Measurements from ENCODE around the gene ATXN1.

The ATXN1 gene

GRCh38 chr6:16684896-16685554 lies 76.2 kb downstream of the ATXN1 start:
- Histone ChIP-seq H3K9ac (ENCODE audit: low read depth, low read length, poor library complexity, severe bottlenecking) (no peak overlapping the region), H3K4me2 (ENCODE audit: low read depth, low read length, poor library complexity, severe bottlenecking) (no peak overlapping the region)

GRCh38 chr6:16684195-16684689 lies 77.0 kb downstream of the ATXN1 start:
- Histone ChIP-seq H3K4me2 (ENCODE audit: low read depth, low read length, poor library complexity, severe bottlenecking) (no peak overlapping the region), H3K9ac (ENCODE audit: low read depth, low read length, poor library complexity, severe bottlenecking) (no peak overlapping the region), H3K9me3 (ENCODE audit: insufficient read depth, low read depth, low read length) (no peaks in the 10 kb centered on the region), H3K79me2 (ENCODE audit: insufficient read depth, low read length) (peaks cover 17% of the 10 kb centered on the region; the same call in 1 of the 2 replicates), H3K9me2 (replicated peaks; ENCODE audit: low read depth, low read length) (no peaks in the 10 kb centered on the region), H2AFZ (ENCODE audit: low read length) (no peak overlapping the region), H3K4me3 (ENCODE audit: low read length, poor library complexity, severe bottlenecking) (no peak overlapping the region), H3K27me3 (ENCODE audit: insufficient read depth, low read length, poor library complexity, severe bottlenecking) (no peaks in the 10 kb centered on the region), H3K4me1 (ENCODE audit: insufficient read depth, low read length, poor library complexity, severe bottlenecking) (peaks cover 9% of the 10 kb centered on the region), H3K36me3 (ENCODE audit: insufficient read depth, low read length) (peaks cover 3% of the 10 kb centered on the region; the same call in 1 of the 2 replicates), H3F3A (ENCODE audit: low read depth) (no peaks in the 10 kb centered on the region), H4K20me1 (ENCODE audit: insufficient read depth, low read length, poor library complexity, severe bottlenecking) (peaks cover 3% of the 10 kb centered on the region)
- TF ChIP-seq CTCF (conservative IDR thresholded peaks at IDR 0.05; ENCODE audit: low read length) (no peak), EZH2phosphoT487 (IDR thresholded peaks at IDR 0.05; ENCODE audit: borderline replicate concordance) (no peak)

More at GRCh38 chr6:16684896-16685554, 76.2 kb downstream of the ATXN1 start:
- Histone ChIP-seq H3K4me3 (ENCODE audit: low read length, poor library complexity, severe bottlenecking) (no peak overlapping the region), H3F3A (ENCODE audit: low read depth) (no peaks in the 10 kb centered on the region), H2AFZ (ENCODE audit: low read length) (no peak overlapping the region), H3K4me1 (ENCODE audit: insufficient read depth, low read length, poor library complexity, severe bottlenecking) (peaks cover 9% of the 10 kb centered on the region), H3K79me2 (ENCODE audit: insufficient read depth, low read length) (peaks cover 17% of the 10 kb centered on the region; the same call in 1 of the 2 replicates), H4K20me1 (ENCODE audit: insufficient read depth, low read length, poor library complexity, severe bottlenecking) (peaks cover 3% of the 10 kb centered on the region), H3K27me3 (ENCODE audit: insufficient read depth, low read length, poor library complexity, severe bottlenecking) (no peaks in the 10 kb centered on the region), H3K9me2 (replicated peaks; ENCODE audit: low read depth, low read length) (no peaks in the 10 kb centered on the region), H3K36me3 (ENCODE audit: insufficient read depth, low read length) (peaks cover 3% of the 10 kb centered on the region; the same call in 1 of the 2 replicates), H3K9me3 (ENCODE audit: insufficient read depth, low read depth, low read length) (no peaks in the 10 kb centered on the region)
- TF ChIP-seq CTCF (conservative IDR thresholded peaks at IDR 0.05; ENCODE audit: low read length) (no peak), EZH2phosphoT487 (IDR thresholded peaks at IDR 0.05; ENCODE audit: borderline replicate concordance) (no peak)

- Histone ChIP-seq H3K4me1 (ENCODE audit: insufficient read depth, low read length, poor library complexity, severe bottlenecking) (peaks cover 9% of the 10 kb centered on the region), H2AFZ (ENCODE audit: low read length) (no peak overlapping the region)
Observed at GRCh38 chr6:16683641-16684194, 77.5 kb downstream of the ATXN1 start.

More at GRCh38 chr6:16683641-16684194, 77.5 kb downstream of the ATXN1 start:
- Histone ChIP-seq H4K20me1 (ENCODE audit: insufficient read depth, low read length, poor library complexity, severe bottlenecking) (peaks cover 3% of the 10 kb centered on the region), H3K9me3 (ENCODE audit: insufficient read depth, low read depth, low read length) (no peaks in the 10 kb centered on the region), H3K4me2 (ENCODE audit: low read depth, low read length, poor library complexity, severe bottlenecking) (no peak overlapping the region), H3K36me3 (ENCODE audit: insufficient read depth, low read length) (peaks cover 3% of the 10 kb centered on the region; the same call in 1 of the 2 replicates), H3K9me2 (replicated peaks; ENCODE audit: low read depth, low read length) (no peaks in the 10 kb centered on the region), H3K9ac (ENCODE audit: low read depth, low read length, poor library complexity, severe bottlenecking) (no peak overlapping the region), H3K27me3 (ENCODE audit: insufficient read depth, low read length, poor library complexity, severe bottlenecking) (no peaks in the 10 kb centered on the region), H3K4me3 (ENCODE audit: low read length, poor library complexity, severe bottlenecking) (no peak overlapping the region), H3K79me2 (ENCODE audit: insufficient read depth, low read length) (peaks cover 15% of the 10 kb centered on the region; the same call in 1 of the 2 replicates), H3F3A (ENCODE audit: low read depth) (no peaks in the 10 kb centered on the region)
- no peak for TF ChIP-seq EZH2phosphoT487 (IDR thresholded peaks at IDR 0.05; ENCODE audit: borderline replicate concordance)
- no peak for TF ChIP-seq CTCF (conservative IDR thresholded peaks at IDR 0.05; ENCODE audit: low read length)

All from Loucy (cell line).